ENCODE results near the gene PRRC2B. TPM values are rescaled to one million over a fixed set of nuclear protein-coding genes. Genes with fewer than 3 reads are reported as not detected.

The PRRC2B gene
- total and polyA plus RNA-seq, 7 donors: 22.7 to 114 (median 63.6) TPM

DNA sequence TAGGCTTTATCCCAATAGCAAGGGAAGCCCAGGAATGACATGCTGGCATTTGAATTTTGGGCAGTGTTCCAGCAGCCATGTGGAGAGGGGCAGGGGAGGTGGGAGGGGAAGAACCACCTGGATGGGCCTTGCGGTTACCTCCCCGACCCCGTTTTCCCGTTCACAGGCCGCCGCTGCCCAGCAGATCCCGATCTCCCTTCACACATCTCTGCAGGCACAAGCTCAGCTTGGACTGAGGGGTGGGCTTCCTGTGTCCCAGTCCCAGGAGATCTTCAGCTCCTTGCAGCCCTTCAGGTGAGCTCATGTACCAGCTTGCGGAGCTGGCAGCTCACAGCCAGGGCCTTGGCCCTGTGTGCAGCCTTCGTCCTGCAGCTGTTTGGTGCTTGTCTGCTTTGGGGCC, 93.1 kb downstream of the PRRC2B start:
- DNase-seq (no peak), ATAC-seq (no peak)
- peaks cover 11% of the 10 kb centered on the region for H3K4me1 ChIP-seq
- intact Hi-C loops (cut with DNase I): no loop called here
- H3K4me3 ChIP-seq: no peak overlapping the region
- no peak overlapping the region for H3K27ac ChIP-seq
- H3K27me3 ChIP-seq (ENCODE audit: insufficient read depth in 3 of 3, low read length in 2 of 3): no peaks in the 10 kb centered on the region
- no peaks in the 10 kb centered on the region for H3K9me3 ChIP-seq
- peaks cover 16 to 100% of the 10 kb centered on the region in 2 donors for H3K36me3 ChIP-seq (ENCODE audit: insufficient read depth in 1 of 2, low read depth in 1 of 2)
- 78 to 88% (median 82%) methylated on average over 9 of the region's 9 CpGs for WGBS, 3 donors
- TF ChIP-seq, protein P1, sequence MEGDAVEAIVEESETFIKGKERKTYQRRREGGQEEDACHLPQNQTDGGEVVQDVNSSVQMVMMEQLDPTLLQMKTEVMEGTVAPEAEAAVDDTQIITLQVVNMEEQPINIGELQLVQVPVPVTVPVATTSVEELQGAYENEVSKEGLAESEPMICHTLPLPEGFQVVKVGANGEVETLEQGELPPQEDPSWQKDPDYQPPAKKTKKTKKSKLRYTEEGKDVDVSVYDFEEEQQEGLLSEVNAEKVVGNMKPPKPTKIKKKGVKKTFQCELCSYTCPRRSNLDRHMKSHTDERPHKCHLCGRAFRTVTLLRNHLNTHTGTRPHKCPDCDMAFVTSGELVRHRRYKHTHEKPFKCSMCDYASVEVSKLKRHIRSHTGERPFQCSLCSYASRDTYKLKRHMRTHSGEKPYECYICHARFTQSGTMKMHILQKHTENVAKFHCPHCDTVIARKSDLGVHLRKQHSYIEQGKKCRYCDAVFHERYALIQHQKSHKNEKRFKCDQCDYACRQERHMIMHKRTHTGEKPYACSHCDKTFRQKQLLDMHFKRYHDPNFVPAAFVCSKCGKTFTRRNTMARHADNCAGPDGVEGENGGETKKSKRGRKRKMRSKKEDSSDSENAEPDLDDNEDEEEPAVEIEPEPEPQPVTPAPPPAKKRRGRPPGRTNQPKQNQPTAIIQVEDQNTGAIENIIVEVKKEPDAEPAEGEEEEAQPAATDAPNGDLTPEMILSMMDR (IDR thresholded peaks at IDR 0.05): no peak

DNA sequence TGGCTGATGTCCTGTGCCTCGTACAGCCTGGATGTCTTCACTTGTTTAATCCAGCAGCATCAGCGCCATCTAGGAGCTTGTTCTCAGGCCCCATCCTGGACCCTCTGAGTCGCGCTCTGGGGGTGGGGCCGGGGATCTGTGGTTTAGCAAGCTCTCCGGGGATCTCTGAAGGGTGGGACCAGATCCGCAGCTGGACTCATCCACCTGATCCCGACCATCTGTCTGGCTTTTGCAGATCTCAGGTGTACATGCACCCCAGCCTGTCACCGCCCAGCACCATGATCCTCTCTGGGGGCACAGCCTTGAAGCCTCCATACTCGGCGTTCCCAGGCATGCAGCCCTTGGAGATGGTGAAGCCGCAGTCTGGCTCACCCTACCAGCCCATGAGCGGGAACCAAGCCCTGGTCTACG, 93.7 kb downstream of the PRRC2B start:
- Histone ChIP-seq H3K4me1 (peaks cover 5% of the 10 kb centered on the region), H3K27me3 (ENCODE audit: insufficient read depth in 3 of 3, low read length in 2 of 3) (no peaks in the 10 kb centered on the region), H3K9me3 (no peaks in the 10 kb centered on the region), H3K36me3 (ENCODE audit: insufficient read depth in 1 of 2, low read depth in 1 of 2) (peaks cover 14 to 100% of the 10 kb centered on the region in 2 donors), H3K27ac (no peak overlapping the region), H3K4me3 (no peak overlapping the region)
- DNase-seq (no peak), ATAC-seq (no peak)
- 79 to 85% (median 81%) methylated on average over 14 of the region's 14 CpGs for WGBS, 3 donors
- TF ChIP-seq, protein P1 (IDR thresholded peaks at IDR 0.05): no peak
- intact Hi-C loops (cut with DNase I): no loop called here

DNA sequence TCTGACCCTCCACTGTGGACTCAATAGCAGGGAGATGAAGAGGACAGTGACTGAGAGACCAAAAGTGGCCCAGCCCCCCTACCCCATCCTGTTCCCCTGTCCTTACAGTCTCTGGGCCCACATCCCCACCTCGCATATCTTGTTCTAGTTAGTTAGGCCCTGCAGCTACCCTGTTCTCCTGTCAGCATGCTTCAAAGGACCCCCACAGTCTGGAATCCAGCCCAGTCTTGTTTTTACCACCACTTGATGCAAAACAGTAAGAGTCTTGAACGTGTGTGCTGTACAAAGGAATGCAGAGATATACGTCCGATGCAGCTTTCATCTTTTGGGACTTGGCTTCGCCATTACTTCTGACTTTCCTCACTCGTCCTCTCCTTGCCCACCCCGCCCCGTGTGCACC, 96.6 kb downstream of the PRRC2B start:
- H3K27me3 ChIP-seq (ENCODE audit: insufficient read depth in 3 of 3, low read length in 2 of 3): no peaks in the 10 kb centered on the region
- WGBS, 3 donors: 70 to 74% (median 72%) methylated on average over 8 of the region's 8 CpGs
- H3K4me3 ChIP-seq: no peak overlapping the region
- peaks cover 9 to 100% of the 10 kb centered on the region in 2 donors for H3K36me3 ChIP-seq (ENCODE audit: insufficient read depth in 1 of 2, low read depth in 1 of 2)
- ATAC-seq: no peak
- no peaks in the 10 kb centered on the region for H3K4me1 ChIP-seq
- no peak overlapping the region for H3K27ac ChIP-seq
- H3K9me3 ChIP-seq: no peaks in the 10 kb centered on the region
- TF ChIP-seq, protein P1 (IDR thresholded peaks at IDR 0.05): no peak
- DNase-seq: no peak
- intact Hi-C loops (cut with DNase I): no loop called here

DNA sequence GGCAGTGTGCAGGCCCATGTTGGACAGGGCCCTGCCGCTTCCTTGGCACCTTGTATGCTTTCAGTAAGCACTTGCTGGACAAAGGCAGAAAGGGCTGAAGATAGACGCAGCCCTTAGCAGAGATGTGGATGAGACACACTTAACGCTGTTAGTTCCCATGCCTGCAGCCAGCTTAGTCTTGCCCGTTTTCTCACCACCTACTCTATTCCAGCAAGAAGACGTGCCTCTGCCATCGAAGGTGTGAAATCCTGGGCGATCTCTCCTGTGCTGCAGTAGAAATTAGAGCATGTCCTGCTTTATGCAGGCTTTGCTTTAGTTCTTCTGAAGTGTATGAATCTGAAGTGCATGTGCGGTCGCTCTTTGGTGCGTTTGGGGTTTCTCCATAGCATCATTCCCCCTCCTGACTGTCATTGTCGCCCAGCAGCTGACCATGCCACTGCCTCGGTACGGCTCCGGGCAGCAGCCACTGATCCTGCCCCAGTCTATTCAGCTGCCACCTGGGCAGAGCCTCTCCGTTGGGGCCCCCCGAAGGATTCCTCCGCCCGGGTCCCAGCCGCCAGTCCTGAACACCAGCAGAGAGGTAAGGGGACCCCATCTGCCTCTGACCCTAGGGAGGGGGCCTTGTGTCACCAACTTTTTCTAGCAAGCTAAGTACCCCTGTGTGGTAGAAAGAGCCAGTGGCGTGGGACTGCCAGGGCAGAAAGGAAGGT, 97.3 kb downstream of the PRRC2B start:
- H3K4me1 ChIP-seq: no peaks in the 10 kb centered on the region
- H3K4me3 ChIP-seq: no peak overlapping the region
- DNase-seq (no peak), ATAC-seq (no peak)
- intact Hi-C loops (cut with DNase I): no loop called here
- no peak overlapping the region for H3K27ac ChIP-seq
- TF ChIP-seq, protein P1 (IDR thresholded peaks at IDR 0.05): no peak
- WGBS, 3 donors: 84 to 92% (median 87%) methylated on average over 20 of the region's 20 CpGs
- H3K27me3 ChIP-seq (ENCODE audit: insufficient read depth in 3 of 3, low read length in 2 of 3): no peaks in the 10 kb centered on the region
- peaks cover 9 to 100% of the 10 kb centered on the region in 2 donors for H3K36me3 ChIP-seq (ENCODE audit: insufficient read depth in 1 of 2, low read depth in 1 of 2)
- no peaks in the 10 kb centered on the region for H3K9me3 ChIP-seq

DNA sequence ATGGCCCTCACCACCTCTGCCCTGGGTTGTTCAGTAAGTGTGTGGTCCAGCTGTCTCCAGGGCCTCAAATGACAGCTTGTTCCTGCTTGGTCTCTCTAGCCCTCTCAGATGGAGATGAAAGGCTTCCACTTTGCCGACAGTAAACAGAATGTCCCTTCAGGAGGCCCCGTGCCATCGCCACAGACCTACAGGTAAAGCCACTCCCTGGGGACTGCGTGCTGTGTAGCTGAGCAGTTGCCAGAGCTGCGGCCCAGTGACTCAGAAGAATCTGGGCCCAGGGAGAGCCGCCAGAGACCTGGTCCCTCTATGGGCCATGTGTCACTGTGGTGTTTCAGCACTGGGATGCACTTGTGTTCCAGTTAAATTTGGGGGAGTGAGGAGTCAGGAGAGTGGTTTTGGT, 98.2 kb downstream of the PRRC2B start:
- no peaks in the 10 kb centered on the region for H3K27me3 ChIP-seq (ENCODE audit: insufficient read depth in 3 of 3, low read length in 2 of 3)
- 82 to 87% (median 82%) methylated on average over 6 of the region's 6 CpGs for WGBS, 3 donors
- ATAC-seq (peak; percentile 20 to 71 (median 57)), DNase-seq (no peak)
- no peak overlapping the region for H3K4me3 ChIP-seq
- H3K27ac ChIP-seq: no peak overlapping the region
- peaks cover 9 to 100% of the 10 kb centered on the region in 2 donors for H3K36me3 ChIP-seq (ENCODE audit: insufficient read depth in 1 of 2, low read depth in 1 of 2)
- H3K4me1 ChIP-seq: no peaks in the 10 kb centered on the region
- intact Hi-C loops (cut with DNase I): no loop called here
- H3K9me3 ChIP-seq: no peaks in the 10 kb centered on the region
- TF ChIP-seq, protein P1 (IDR thresholded peaks at IDR 0.05): no peak
